HG03432 (cell line): ENCODE measurements around the gene ATP11A.
"Not testable (repeated sequence)": the region's sequence is repeated elsewhere in the genome, so short reads cannot be mapped to it uniquely, and the experiment has no call there.

Source experiments
- ATAC-seq: cut with Tn5 transposase; IDR thresholded peaks from one replicate; pipeline ENCODE4 v1.9.1; 2021; ENCODE audit warnings: mild to moderate bottlenecking, moderate library complexity; ENCODE audit not compliant: unreplicated experiment

ATP11A gene

GRCh38 chr13:112709316-112709715, 19.5 kb downstream of the ATP11A start:
- not testable (repeated sequence) for ATAC-seq

GRCh38 chr13:112709825-112710783, 20.3 kb downstream of the ATP11A start:
- no peak for ATAC-seq

GRCh38 chr13:112710855-112711527, 21.2 kb downstream of the ATP11A start:
- no peak for ATAC-seq

- no peak for ATAC-seq
These were observed 21.9 kb downstream of the ATP11A start for GRCh38 chr13:112711528-112712265.

- no peak for ATAC-seq
These were observed 22.8 kb downstream of the ATP11A start for GRCh38 chr13:112712451-112713207.

GRCh38 chr13:112713517-112714253, 23.8 kb downstream of the ATP11A start:
- ATAC-seq: no peak

- no peak for ATAC-seq
These were observed 24.7 kb downstream of the ATP11A start for GRCh38 chr13:112714376-112715174.

GRCh38 chr13:112715210-112715609, 25.4 kb downstream of the ATP11A start:
- no peak for ATAC-seq

- ATAC-seq: no peak
These were observed 26.1 kb downstream of the ATP11A start for GRCh38 chr13:112715715-112716460.

GRCh38 chr13:112716461-112716820, 26.6 kb downstream of the ATP11A start:
- no peak for ATAC-seq

- ATAC-seq: no peak
These were observed 27.1 kb downstream of the ATP11A start for GRCh38 chr13:112716841-112717520.

GRCh38 chr13:112718318-112718717, 28.5 kb downstream of the ATP11A start:
- ATAC-seq: no peak

- no peak for ATAC-seq
These were observed 29.2 kb downstream of the ATP11A start for GRCh38 chr13:112719016-112719415.

GRCh38 chr13:112719556-112719955, 29.7 kb downstream of the ATP11A start:
- no peak for ATAC-seq

GRCh38 chr13:112720251-112720650, 30.4 kb downstream of the ATP11A start:
- ATAC-seq: no peak

GRCh38 chr13:112720814-112721197, 31.0 kb downstream of the ATP11A start:
- no peak for ATAC-seq

GRCh38 chr13:112721198-112722104, 31.6 kb downstream of the ATP11A start:
- ATAC-seq: no peak
